HepG2 (cell line): ENCODE data around the gene PRRT1B. TPM values are rescaled to one million over a fixed set of nuclear protein-coding genes. Genes with fewer than 3 reads are reported as not detected.
A peak's percentile ranks its signal among the peaks of the same experiment; 100 is the strongest.

Source experiments
- CBX2 ChIP-seq, 2 experiments: fragments of 200-600 bp in 1 of 2; sonication (generic); formaldehyde crosslinking in 1 of 2; IDR thresholded peaks; 2 replicates each; pipeline versions ENCODE4 v1.7.0 to v1.8.1; 2018 to 2022; ENCODE audit warnings: low read depth in 2 of 2, low read length in 1 of 2, mild to moderate bottlenecking in 1 of 2, missing genetic modification reagents in 1 of 2
- ELK4 ChIP-seq: sonication (generic); formaldehyde crosslinking; IDR thresholded peaks from 2 replicates; pipeline ENCODE4 v1.9.0; 2021; ENCODE audit warnings: missing genetic modification reagents, borderline replicate concordance
- KIAA2018 ChIP-seq: sonication (generic); formaldehyde crosslinking; IDR thresholded peaks from 2 replicates; pipeline ENCODE4 v1.5.0; 2020; ENCODE audit warnings: mild to moderate bottlenecking, missing genetic modification reagents, borderline replicate concordance
- MZF1 ChIP-seq: sonication (generic); formaldehyde crosslinking; IDR thresholded peaks from 2 replicates; pipeline ENCODE4 v1.8.1; 2023; ENCODE audit warnings: mild to moderate bottlenecking, missing genetic modification reagents, borderline replicate concordance
- NCOA5 ChIP-seq: sonication (generic); formaldehyde crosslinking; IDR thresholded peaks from 2 replicates; pipeline ENCODE4 v1.4.0; 2020; ENCODE audit warnings: missing genetic modification reagents
- NFKBIZ ChIP-seq: IDR thresholded peaks from 2 replicates; pipeline ENCODE4 v1.6.1; 2018; ENCODE audit warnings: missing genetic modification reagents, missing compliant biosample characterization
- POLR2AphosphoS5 ChIP-seq: IDR thresholded peaks from 2 replicates; pipeline ENCODE4 v1.6.1; 2012; ENCODE audit warnings: low read depth, low read length
- SMAD9 ChIP-seq: sonication (generic); formaldehyde crosslinking; IDR thresholded peaks from 2 replicates; pipeline ENCODE4 v1.5.1; 2020; ENCODE audit warnings: mild to moderate bottlenecking, missing genetic modification reagents
- ZBTB33 ChIP-seq: sonication (generic); formaldehyde crosslinking; IDR thresholded peaks from 2 replicates; pipeline ENCODE4 v1.4.0; 2020; ENCODE audit warnings: missing genetic modification reagents
- ZKSCAN5 ChIP-seq: sonication (generic); formaldehyde crosslinking; IDR thresholded peaks from 2 replicates; pipeline ENCODE4 v1.5.1; 2020; ENCODE audit warnings: mild to moderate bottlenecking, missing genetic modification reagents
- ZNF124 ChIP-seq: sonication (generic); formaldehyde crosslinking; IDR thresholded peaks from 2 replicates; pipeline ENCODE4 v1.4.0; 2020; ENCODE audit warnings: missing genetic modification reagents
- ZNF33A ChIP-seq: sonication (generic); formaldehyde crosslinking; IDR thresholded peaks from 2 replicates; pipeline ENCODE4 v1.5.1; 2020; ENCODE audit warnings: missing genetic modification reagents, mild to moderate bottlenecking, moderate library complexity, borderline replicate concordance
- ZNF460 ChIP-seq: sonication (generic); formaldehyde crosslinking; IDR thresholded peaks from 2 replicates; pipeline ENCODE4 v1.5.1; 2020; ENCODE audit warnings: missing genetic modification reagents, mild to moderate bottlenecking, borderline replicate concordance
- ZNF510 ChIP-seq: sonication (generic); formaldehyde crosslinking; IDR thresholded peaks from 2 replicates; pipeline ENCODE4 v1.4.0; 2020; ENCODE audit warnings: low read depth, mild to moderate bottlenecking, missing genetic modification reagents
- ZNF691 ChIP-seq: sonication (generic); formaldehyde crosslinking; IDR thresholded peaks from 2 replicates; pipeline ENCODE4 v1.4.0; 2020; ENCODE audit warnings: missing genetic modification reagents, low read depth, mild to moderate bottlenecking, borderline replicate concordance
- ZNF709 ChIP-seq: sonication (generic); formaldehyde crosslinking; IDR thresholded peaks from 2 replicates; pipeline ENCODE4 v1.5.0; 2020; ENCODE audit warnings: mild to moderate bottlenecking, missing genetic modification reagents
- polyA plus RNA-seq, 8 experiments: library from polyadenylated mRNA; depleted of rRNA in 3 of 8; stranded (reverse) in 7 of 8; unstranded in 1 of 8; fragments of >200 nt; fragmentation: Illumina TruSeq in 4 of 8; extraction: Trizol in 4 of 8; gene quantifications; 2 replicates each; pipeline versions ENCODE4 v1.2.1 to v1.2.3, GENCODE V29; 2011 to 2016; ENCODE audit warnings: low read depth in 4 of 8, missing spikeins in 1 of 8, mixed read lengths in 1 of 8; ENCODE audit not compliant: insufficient read depth in 1 of 8
- total RNA-seq, 5 experiments: library from RNA; depleted of rRNA; stranded (reverse); fragments of >200 nt; fragmentation: Illumina TruSeq; extraction: Trizol; gene quantifications; 2 replicates each; pipeline ENCODE4 v1.2.3, GENCODE V29; 2016; ENCODE audit warnings: low read depth in 1 of 5

The PRRT1B gene
- total and polyA plus RNA-seq, 2 of the 13 experiments (the other 11 are each of a cell fraction or from before 2014, with no cell fraction given), result not detected

GRCh38 chr9:131502781-131503625 is 42.3 kb upstream of the PRRT1B start, which contains the start of gene POMT1 (continued):
- no peak for TF ChIP-seq KIAA2018 (CRISPR knock-in tag)
- TF ChIP-seq MZF1, result no peak
- no peak for TF ChIP-seq ZNF33A (CRISPR knock-in tag)
- TF ChIP-seq ZNF691 (CRISPR knock-in tag), result no peak; the same call in 1 of the 2 replicates
- TF ChIP-seq ELK4 (CRISPR knock-in tag), result no peak
- TF ChIP-seq CBX2 (IDR thresholded peaks at IDR 0.05; ENCODE audit: low read depth, low read length), result no peak
- no peak for TF ChIP-seq CBX2 (CRISPR knock-in tag; IDR thresholded peaks at IDR 0.05; ENCODE audit: low read depth)
- TF ChIP-seq ZBTB33, result 0 out of 2 replicates have a peak, but pooled peaks have one; percentile 40
- peak; percentile 88; the same call in 1 of the 2 replicates for TF ChIP-seq ZNF709
- no peak for TF ChIP-seq ZNF510 (CRISPR knock-in tag)
- TF ChIP-seq ZNF124 (CRISPR knock-in tag), result peak; percentile 49
- peak; percentile 70 for TF ChIP-seq NFKBIZ
- TF ChIP-seq POLR2AphosphoS5, result peak; percentile 79
- TF ChIP-seq SMAD9 (CRISPR knock-in tag), result no peak
- no peak for TF ChIP-seq ZKSCAN5 (CRISPR knock-in tag)
- TF ChIP-seq NCOA5 (CRISPR knock-in tag), result no peak
- TF ChIP-seq ZNF460 (CRISPR knock-in tag), result no peak
